Kidney epithelial cell (primary cell): ENCODE results near the gene LGI4. TPM values are rescaled to one million over a fixed set of nuclear protein-coding genes. Genes with fewer than 3 reads are reported as not detected.

ENCODE experiments used
- DNase-seq: peaks from one replicate; pipeline ENCODE4 v3.0.0-alpha.2; 2010; ENCODE audit warnings: low read depth
- H3K27me3 ChIP-seq: 2 replicates; pipeline ENCODE4 v1.6.0; 2011; ENCODE audit warnings: low read length; ENCODE audit not compliant: control insufficient read depth, insufficient read depth
- H3K36me3 ChIP-seq: 2 replicates; pipeline ENCODE4 v1.5.1; 2011; ENCODE audit warnings: low read length; ENCODE audit not compliant: control insufficient read depth, insufficient read depth
- H3K4me3 ChIP-seq: 2 replicates; pipeline ENCODE4 v1.5.1; 2011; ENCODE audit warnings: low read depth, mild to moderate bottlenecking, control low read depth, low read length
- total RNA-seq: library from RNA; depleted of rRNA; stranded (reverse); fragments of >200 nt; gene quantifications from 2 replicates; pipeline ENCODE4 v1.2.3, GENCODE V29; 2015
- TF ChIP-seq, protein P1 (sequence below): IDR thresholded peaks from 2 replicates; pipeline ENCODE4 v1.5.1; 2011; ENCODE audit warnings: mild to moderate bottlenecking, moderate library complexity, low read length, control low read depth, inconsistent platforms; ENCODE audit not compliant: insufficient read depth, poor library complexity, severe bottlenecking

LGI4 gene
- total RNA-seq, 1 donor from 2014 or later = not detected

DNA sequence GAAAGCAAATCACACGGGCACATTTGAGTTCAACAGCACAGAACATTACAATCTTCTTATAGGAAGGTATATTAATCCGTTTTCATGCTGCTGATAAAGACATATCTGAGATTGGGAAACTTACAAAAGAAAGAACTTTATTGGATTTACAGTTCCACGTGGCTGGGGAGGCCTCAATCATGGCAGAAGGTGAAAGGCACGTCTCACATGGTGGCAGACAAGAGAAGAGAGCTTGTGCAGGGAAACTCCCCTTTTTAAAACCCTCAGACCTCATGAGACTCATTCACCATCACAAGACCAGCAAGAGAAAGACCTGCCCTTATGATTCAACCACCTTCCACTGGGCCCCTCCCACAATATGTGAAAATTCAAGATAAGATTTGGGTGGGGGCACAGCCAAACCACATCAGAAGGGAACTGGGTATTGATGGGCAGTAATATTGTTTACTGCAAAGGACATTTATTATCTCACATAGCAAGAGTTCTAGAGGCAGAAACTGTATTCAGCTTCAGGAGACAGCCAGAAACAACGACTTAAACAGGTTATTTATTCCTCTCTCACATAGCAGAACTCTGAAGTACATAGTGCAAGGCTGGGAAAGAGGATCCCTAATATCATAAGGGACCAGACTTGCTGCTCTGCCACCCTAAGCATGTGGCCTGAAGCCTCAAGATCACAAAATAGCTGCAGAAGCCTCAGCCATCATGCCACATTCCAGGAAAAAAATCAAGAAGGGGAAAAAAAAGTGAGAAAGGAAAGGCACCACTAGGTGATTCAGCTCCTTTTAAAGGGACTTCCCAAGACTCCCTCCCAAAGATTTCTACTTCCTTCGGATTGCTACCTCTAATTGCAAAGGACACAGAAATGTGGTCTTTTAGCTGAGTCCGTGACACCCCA is 42.8 kb upstream of the LGI4 start:
- no peak for DNase-seq
- Histone ChIP-seq H3K27me3 (no peaks in the 10 kb centered on the region), H3K4me3 (no peak overlapping the region), H3K36me3 (no peaks in the 10 kb centered on the region)
- TF ChIP-seq, protein P1, sequence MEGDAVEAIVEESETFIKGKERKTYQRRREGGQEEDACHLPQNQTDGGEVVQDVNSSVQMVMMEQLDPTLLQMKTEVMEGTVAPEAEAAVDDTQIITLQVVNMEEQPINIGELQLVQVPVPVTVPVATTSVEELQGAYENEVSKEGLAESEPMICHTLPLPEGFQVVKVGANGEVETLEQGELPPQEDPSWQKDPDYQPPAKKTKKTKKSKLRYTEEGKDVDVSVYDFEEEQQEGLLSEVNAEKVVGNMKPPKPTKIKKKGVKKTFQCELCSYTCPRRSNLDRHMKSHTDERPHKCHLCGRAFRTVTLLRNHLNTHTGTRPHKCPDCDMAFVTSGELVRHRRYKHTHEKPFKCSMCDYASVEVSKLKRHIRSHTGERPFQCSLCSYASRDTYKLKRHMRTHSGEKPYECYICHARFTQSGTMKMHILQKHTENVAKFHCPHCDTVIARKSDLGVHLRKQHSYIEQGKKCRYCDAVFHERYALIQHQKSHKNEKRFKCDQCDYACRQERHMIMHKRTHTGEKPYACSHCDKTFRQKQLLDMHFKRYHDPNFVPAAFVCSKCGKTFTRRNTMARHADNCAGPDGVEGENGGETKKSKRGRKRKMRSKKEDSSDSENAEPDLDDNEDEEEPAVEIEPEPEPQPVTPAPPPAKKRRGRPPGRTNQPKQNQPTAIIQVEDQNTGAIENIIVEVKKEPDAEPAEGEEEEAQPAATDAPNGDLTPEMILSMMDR = no peak

DNA sequence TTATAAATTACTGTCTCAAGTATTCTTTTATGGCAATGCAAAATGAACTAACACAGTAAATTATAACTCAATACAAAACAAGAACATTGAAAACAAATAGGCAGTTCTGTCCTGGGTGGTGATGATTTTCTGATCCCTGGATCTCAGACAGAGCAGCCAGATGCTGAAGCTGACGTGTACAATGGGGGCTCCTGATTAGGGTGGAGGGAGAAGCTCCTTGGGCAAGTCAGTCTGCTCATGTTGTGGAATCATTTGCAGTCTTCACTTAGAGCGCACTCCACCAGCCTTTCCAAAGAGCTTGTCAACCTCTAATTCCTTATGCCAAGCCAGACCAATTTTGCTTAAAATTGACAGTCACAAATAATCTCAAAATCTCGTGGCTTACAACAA is 41.3 kb upstream of the LGI4 start:
- Histone ChIP-seq H3K27me3 (no peaks in the 10 kb centered on the region), H3K4me3 (no peak overlapping the region), H3K36me3 (no peaks in the 10 kb centered on the region)
- TF ChIP-seq, protein P1 = no peak
- DNase-seq = no peak

DNA sequence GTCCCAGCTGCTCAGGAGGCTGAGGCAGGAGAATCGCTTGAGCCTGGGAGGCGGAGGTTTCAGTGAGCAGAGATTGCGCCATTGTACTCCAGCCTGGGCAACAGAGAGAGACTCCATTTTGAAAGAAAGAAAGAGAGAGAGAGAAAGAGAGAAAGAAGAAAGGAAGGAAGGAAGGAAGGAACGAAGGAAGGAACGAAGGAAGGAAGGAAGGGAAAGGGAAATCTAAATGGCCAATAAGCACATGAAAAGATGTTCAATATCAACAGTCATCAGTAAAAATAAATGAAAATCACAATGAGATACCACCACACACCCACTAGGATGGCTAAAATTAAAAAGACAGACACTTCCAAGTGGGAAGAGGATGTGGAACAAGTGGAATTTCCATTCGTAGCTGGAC is 39.4 kb upstream of the LGI4 start:
- TF ChIP-seq, protein P1 = no peak
- DNase-seq = no peak
- H3K27me3 ChIP-seq = no peaks in the 10 kb centered on the region
- H3K4me3 ChIP-seq = no peak overlapping the region
- no peaks in the 10 kb centered on the region for H3K36me3 ChIP-seq

DNA sequence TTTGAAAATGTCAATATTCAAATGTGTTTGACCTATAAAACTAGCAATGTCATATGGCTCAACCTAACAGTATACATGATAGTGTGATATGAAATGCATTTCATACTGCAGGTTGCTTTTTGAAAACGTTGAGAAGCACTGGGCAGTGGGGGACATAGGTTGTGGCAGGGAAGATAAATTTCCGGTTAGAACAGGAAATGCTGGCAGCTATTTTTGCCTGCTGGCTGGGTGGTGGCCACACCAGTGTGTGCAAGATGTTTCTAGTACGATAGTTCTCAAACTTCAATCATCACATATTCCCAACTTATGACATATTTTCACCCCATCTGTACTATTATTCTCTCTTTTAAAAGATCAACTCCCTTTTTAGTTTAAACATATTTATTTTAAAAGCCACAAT is 36.9 kb upstream of the LGI4 start:
- no peaks in the 10 kb centered on the region for H3K36me3 ChIP-seq
- no peak overlapping the region for H3K4me3 ChIP-seq
- TF ChIP-seq, protein P1 = no peak
- H3K27me3 ChIP-seq = no peaks in the 10 kb centered on the region
- DNase-seq = no peak

DNA sequence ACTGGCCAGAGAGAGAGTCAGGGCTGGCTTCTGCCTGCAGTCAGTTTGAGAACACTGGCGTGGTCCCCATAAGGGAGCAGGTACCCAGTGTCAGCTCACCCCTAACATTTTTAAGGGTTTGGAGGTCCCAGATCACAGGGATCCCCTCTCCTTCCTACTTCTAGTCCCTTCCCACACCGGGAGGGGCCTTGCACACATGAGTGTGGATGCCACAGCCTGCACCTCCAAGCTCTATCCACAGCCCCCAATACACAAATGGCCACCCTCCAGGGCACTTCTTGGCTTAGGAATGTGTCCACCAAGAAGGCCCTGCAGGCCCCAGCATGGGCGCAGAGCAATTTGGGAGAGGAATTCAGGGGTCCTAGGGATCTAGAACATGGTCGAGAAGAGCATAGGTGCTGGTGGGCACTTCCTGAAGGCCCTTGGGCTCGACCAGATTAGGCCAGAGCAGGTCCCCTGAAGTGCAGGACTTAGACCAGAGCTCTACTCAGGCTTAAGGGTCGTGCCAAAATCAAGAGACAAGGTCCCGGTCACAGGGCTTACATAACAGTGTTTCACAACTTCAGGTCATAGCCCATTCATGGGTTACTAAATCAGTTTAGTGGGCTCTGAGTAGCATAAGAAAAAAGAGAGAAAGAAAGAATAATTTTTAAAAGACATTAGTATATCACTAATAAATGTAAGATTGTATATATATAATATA is 35.7 kb upstream of the LGI4 start:
- no peaks in the 10 kb centered on the region for H3K36me3 ChIP-seq
- TF ChIP-seq, protein P1 = no peak
- no peaks in the 10 kb centered on the region for H3K27me3 ChIP-seq
- H3K4me3 ChIP-seq = no peak overlapping the region
- no peak for DNase-seq
